ENCODE data around the gene DCAF12. TPM values are rescaled to one million over a fixed set of nuclear protein-coding genes. Genes with fewer than 3 reads are reported as not detected.
A peak's percentile ranks its signal among the peaks of the same experiment; 100 is the strongest.
"Not testable (repeated sequence)": the region's sequence is repeated elsewhere in the genome, so short reads cannot be mapped to it uniquely, and the experiment has no call there.

Gene DCAF12
- total and polyA plus RNA-seq, 2 donors (not counting 1 experiment from before 2014, with no cell fraction given) = 1.1 to 1.9 TPM

GRCh38 chr9:34140853-34141252, 14.4 kb upstream of the DCAF12 start:
- H3K4me2 ChIP-seq (replicated peaks; ENCODE audit: low read depth, low read length, poor library complexity, severe bottlenecking) = no peak overlapping the region
- peaks cover 0 to 60% (median 28%) of the 10 kb centered on the region in 4 experiments for H3K27me3 ChIP-seq (replicated peaks in 1 of 4; ENCODE audit: control extremely low read depth in 1 of 4, control insufficient read depth in 3 of 4, insufficient read depth in 4 of 4, low read length in 3 of 4)
- Mint-ChIP-seq H3K27ac (no peak overlapping the region), H3K4me3 (no peak overlapping the region), H3K27me3 (peaks cover 38% of the 10 kb centered on the region), H3K9me3 (ENCODE audit: insufficient read depth) (no peaks in the 10 kb centered on the region), H3K4me1 (no peaks in the 10 kb centered on the region)
- no peak overlapping the region for H3K4me3 ChIP-seq (ENCODE audit: control extremely low read depth in 1 of 5, extremely low read depth in 1 of 5, insufficient read depth in 1 of 5, low read depth in 2 of 5, low read length in 4 of 5)
- no peak for ATAC-seq (ENCODE audit: low read depth)
- CTCF ChIA-PET = interaction anchor here (0.5 kb wide), 1 partner anchor 13 kb away, joined by 3 read pairs; no protein-coding TSS in a partner anchor
- no peak overlapping the region for H3K27ac ChIP-seq (ENCODE audit: low read length in 2 of 2)
- intact Hi-C loops (cut with micrococcal nuclease) = no loop called here
- no peaks in the 10 kb centered on the region for H3K79me2 ChIP-seq (ENCODE audit: control insufficient read depth, insufficient read depth, low read length)
- no peaks in the 10 kb centered on the region for H4K20me1 ChIP-seq (ENCODE audit: control insufficient read depth, insufficient read depth, low read length, poor library complexity, severe bottlenecking)
- WGBS (ENCODE audit: insufficient coverage) = no CpG with 5 or more reads among the region's 2 CpGs
- no peak overlapping the region for H3K9ac ChIP-seq (ENCODE audit: low read length)
- H3K36me3 ChIP-seq (replicated peaks in 1 of 2; ENCODE audit: control extremely low read depth in 1 of 2, control insufficient read depth in 1 of 2, extremely low read depth in 1 of 2, insufficient read depth in 2 of 2, low read length in 1 of 2) = no peaks in the 10 kb centered on the region
- peaks cover 0 to 12% (median 0%) of the 10 kb centered on the region in 3 donors for H3K9me3 ChIP-seq (ENCODE audit: control extremely low read depth in 1 of 3, control insufficient read depth in 2 of 3, insufficient read depth in 1 of 3, low read length in 2 of 3)
- POLR2A ChIA-PET = no interaction called here
- TF ChIP-seq CTCF (IDR thresholded peaks at IDR 0.05) (no peak), EZH2 (IDR thresholded peaks at IDR 0.05; ENCODE audit: borderline replicate concordance, insufficient read depth, low read depth, low read length, poor library complexity, severe bottlenecking) (no peak)
- H2AFZ ChIP-seq (ENCODE audit: insufficient read depth, low read depth, low read length, poor library complexity, severe bottlenecking) = no peak overlapping the region
- no peak for DNase-seq
- H3K4me1 ChIP-seq (ENCODE audit: control insufficient read depth in 2 of 2, insufficient read depth in 2 of 2, low read length in 2 of 2) = no peaks in the 10 kb centered on the region

- no peak for DNase-seq
- Histone ChIP-seq H4K20me1 (ENCODE audit: control insufficient read depth, insufficient read depth, low read length, poor library complexity, severe bottlenecking) (no peaks in the 10 kb centered on the region), H3K4me1 (ENCODE audit: control insufficient read depth in 2 of 2, insufficient read depth in 2 of 2, low read length in 2 of 2) (no peaks in the 10 kb centered on the region), H3K4me3 (ENCODE audit: control extremely low read depth in 1 of 5, extremely low read depth in 1 of 5, insufficient read depth in 1 of 5, low read depth in 2 of 5, low read length in 4 of 5) (no peak overlapping the region), H3K79me2 (ENCODE audit: control insufficient read depth, insufficient read depth, low read length) (no peaks in the 10 kb centered on the region), H2AFZ (ENCODE audit: insufficient read depth, low read depth, low read length, poor library complexity, severe bottlenecking) (no peak overlapping the region), H3K4me2 (replicated peaks; ENCODE audit: low read depth, low read length, poor library complexity, severe bottlenecking) (no peak overlapping the region), H3K36me3 (replicated peaks in 1 of 2; ENCODE audit: control extremely low read depth in 1 of 2, control insufficient read depth in 1 of 2, extremely low read depth in 1 of 2, insufficient read depth in 2 of 2, low read length in 1 of 2) (no peaks in the 10 kb centered on the region), H3K27me3 (replicated peaks in 1 of 4; ENCODE audit: control extremely low read depth in 1 of 4, control insufficient read depth in 3 of 4, insufficient read depth in 4 of 4, low read length in 3 of 4) (peaks cover 0 to 59% (median 25%) of the 10 kb centered on the region in 4 experiments), H3K9ac (ENCODE audit: low read length) (no peak overlapping the region), H3K9me3 (ENCODE audit: control extremely low read depth in 1 of 3, control insufficient read depth in 2 of 3, insufficient read depth in 1 of 3, low read length in 2 of 3) (peaks cover 0 to 15% (median 0%) of the 10 kb centered on the region in 3 donors), H3K27ac (ENCODE audit: low read length in 2 of 2) (no peak overlapping the region)
- peak; percentile 31 for ATAC-seq (ENCODE audit: low read depth)
- intact Hi-C loops (cut with micrococcal nuclease) = no loop called here
- H3K27ac Mint-ChIP-seq = no peak overlapping the region
- no peaks in the 10 kb centered on the region for H3K4me1 Mint-ChIP-seq
- H3K27me3 Mint-ChIP-seq = peaks cover 39% of the 10 kb centered on the region
- H3K4me3 Mint-ChIP-seq = no peak overlapping the region
- 100% methylated on average over 1 of the region's 5 CpGs for WGBS (ENCODE audit: insufficient coverage)
- no peak for TF ChIP-seq CTCF (IDR thresholded peaks at IDR 0.05)
- no peak for TF ChIP-seq EZH2 (IDR thresholded peaks at IDR 0.05; ENCODE audit: borderline replicate concordance, insufficient read depth, low read depth, low read length, poor library complexity, severe bottlenecking)
- ChIA-PET POLR2A (no interaction called here), CTCF (interaction anchor here (0.7 to 1.2 kb wide), 5 partner anchors 11 to 675 kb away, joined by 3 to 4 read pairs (median 3); no protein-coding TSS in a partner anchor)
- H3K9me3 Mint-ChIP-seq (ENCODE audit: insufficient read depth) = no peaks in the 10 kb centered on the region
Measured at GRCh38 chr9:34139477-34140146, 13.1 kb upstream of the DCAF12 start.

- H3K9me3 ChIP-seq (ENCODE audit: control extremely low read depth in 1 of 3, control insufficient read depth in 2 of 3, insufficient read depth in 1 of 3, low read length in 2 of 3) = peaks cover 0 to 25% (median 0%) of the 10 kb centered on the region in 3 donors
- H3K79me2 ChIP-seq (ENCODE audit: control insufficient read depth, insufficient read depth, low read length); H3K4me1 ChIP-seq (ENCODE audit: control insufficient read depth in 2 of 2, insufficient read depth in 2 of 2, low read length in 2 of 2); H3K9ac ChIP-seq (ENCODE audit: low read length); H4K20me1 ChIP-seq (ENCODE audit: control insufficient read depth, insufficient read depth, low read length, poor library complexity, severe bottlenecking); H3K27ac ChIP-seq (ENCODE audit: low read length in 2 of 2); H3K36me3 ChIP-seq (replicated peaks in 1 of 2; ENCODE audit: control extremely low read depth in 1 of 2, control insufficient read depth in 1 of 2, extremely low read depth in 1 of 2, insufficient read depth in 2 of 2, low read length in 1 of 2); ATAC-seq (ENCODE audit: low read depth); H3K9me3 Mint-ChIP-seq (ENCODE audit: insufficient read depth); POLR2A ChIA-PET; H3K4me3 ChIP-seq (ENCODE audit: control extremely low read depth in 1 of 5, extremely low read depth in 1 of 5, insufficient read depth in 1 of 5, low read depth in 2 of 5, low read length in 4 of 5); CTCF ChIA-PET; intact Hi-C loops (cut with micrococcal nuclease); H3K4me1 Mint-ChIP-seq; H3K4me2 ChIP-seq (replicated peaks; ENCODE audit: low read depth, low read length, poor library complexity, severe bottlenecking); DNase-seq; H3K27ac Mint-ChIP-seq; H3K4me3 Mint-ChIP-seq; H2AFZ ChIP-seq (ENCODE audit: insufficient read depth, low read depth, low read length, poor library complexity, severe bottlenecking): not testable (repeated sequence)
- H3K27me3 Mint-ChIP-seq = peaks cover 39% of the 10 kb centered on the region
- H3K27me3 ChIP-seq (replicated peaks in 1 of 4; ENCODE audit: control extremely low read depth in 1 of 4, control insufficient read depth in 3 of 4, insufficient read depth in 4 of 4, low read length in 3 of 4) = peaks cover 0 to 61% (median 28%) of the 10 kb centered on the region in 4 experiments
- no CpG with 5 or more reads among the region's 1 CpG for WGBS (ENCODE audit: insufficient coverage)
Measured at GRCh38 chr9:34138644-34139043, 12.1 kb upstream of the DCAF12 start.
